Skeletal muscle tissue (tissue), 4 donors: ENCODE measurements around the gene ELMOD1. TPM values are rescaled to one million over a fixed set of nuclear protein-coding genes. Genes with fewer than 3 reads are reported as not detected.
A peak's percentile ranks its signal among the peaks of the same experiment; 100 is the strongest.
"Not testable (repeated sequence)": the region's sequence is repeated elsewhere in the genome, so short reads cannot be mapped to it uniquely, and the experiment has no call there.

Source experiments
- H3K27ac ChIP-seq: one replicate; pipeline ENCODE4 v1.7.0; 2013; ENCODE audit warnings: mild to moderate bottlenecking, low read depth, low read length, inconsistent platforms
- H3K27me3 ChIP-seq, 3 donors: one replicate each; pipeline ENCODE4 v1.7.0; 2013; ENCODE audit warnings: low read length in 3 of 3; ENCODE audit not compliant: control insufficient read depth in 3 of 3, insufficient read depth in 3 of 3
- H3K36me3 ChIP-seq, 3 donors: one replicate each; pipeline ENCODE4 v1.7.0; 2013; ENCODE audit warnings: low read length in 3 of 3; ENCODE audit not compliant: control insufficient read depth in 3 of 3, insufficient read depth in 3 of 3
- H3K4me1 ChIP-seq, 3 donors: one replicate each; pipeline ENCODE4 v1.7.0; 2013; ENCODE audit warnings: low read length in 3 of 3, mild to moderate bottlenecking in 3 of 3; ENCODE audit not compliant: control insufficient read depth in 3 of 3, insufficient read depth in 3 of 3
- H3K4me3 ChIP-seq, 3 donors: one replicate each; pipeline ENCODE4 v1.7.0; 2013; ENCODE audit warnings: low read length in 3 of 3
- H3K9ac ChIP-seq, 3 donors: one replicate each; pipeline ENCODE4 v1.7.0; 2013; ENCODE audit warnings: low read length in 3 of 3, mild to moderate bottlenecking in 3 of 3, moderate library complexity in 2 of 3, low read depth in 1 of 3
- H3K9me3 ChIP-seq, 3 donors: one replicate each; pipeline ENCODE4 v1.7.0; 2013; ENCODE audit warnings: low read length in 3 of 3; ENCODE audit not compliant: control insufficient read depth in 3 of 3
- total RNA-seq: library from RNA; depleted of rRNA; stranded (reverse); fragments of >200 nt; gene quantifications from one replicate; pipeline ENCODE4 v1.2.3, GENCODE V29; 2014
- donor health status: Osteomylitis.

The ELMOD1 gene
- total RNA-seq, 1 donor from 2014 or later, result 6.3 TPM

- H3K9ac ChIP-seq, result peak overlapping the region; percentile 77 to 91 (median 86)
- H3K27me3 ChIP-seq, result no peaks in the 10 kb centered on the region
- peak overlapping the region; percentile 97 to 100 (median 100) for H3K4me3 ChIP-seq
- peak overlapping the region; percentile 74 for H3K27ac ChIP-seq
- H3K9me3 ChIP-seq, result no peaks in the 10 kb centered on the region
- peaks cover 13 to 24% (median 14%) of the 10 kb centered on the region in 3 donors for H3K4me1 ChIP-seq
- H3K36me3 ChIP-seq, result no peaks in the 10 kb centered on the region
Measured at GRCh38 chr11:107564877-107565218, 26.1 kb upstream of the ELMOD1 start.

- peak within 1 kb of the TSS; percentile 77 to 91 (median 86) for H3K9ac ChIP-seq
Measured at GRCh38 chr11:107565219-107565937, 25.6 kb upstream of the ELMOD1 start, which contains the start of gene ALKBH8. TSS of gene ALKBH8 (minus strand) at chr11:107565735. CDS start at chr11:107560893, 4,842 bp downstream.

DNA sequence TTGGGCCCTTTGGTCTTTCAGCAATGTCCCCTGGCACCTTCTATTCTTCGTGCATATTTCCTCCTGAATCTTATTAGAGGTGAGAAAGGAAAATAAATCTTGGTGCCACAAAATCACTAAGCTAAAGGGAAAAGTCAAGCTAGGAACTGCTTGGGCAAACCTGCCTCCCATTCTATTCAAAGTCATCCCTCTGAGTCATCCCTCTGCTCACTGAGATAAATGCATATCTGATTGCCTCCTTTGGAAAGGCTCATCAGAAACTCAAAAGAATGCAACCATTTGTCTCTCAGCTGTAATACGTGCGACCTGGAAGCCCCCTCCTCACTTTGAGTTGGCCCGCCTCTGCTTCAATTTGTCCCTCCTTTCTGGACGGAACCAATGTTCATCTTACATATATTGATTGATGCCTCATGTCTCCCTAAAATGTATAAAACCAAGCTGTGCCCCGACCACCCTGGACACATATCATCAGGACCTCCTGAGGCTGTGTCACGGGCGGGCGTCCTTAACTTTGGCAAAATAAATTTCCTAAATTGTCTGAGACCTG, 24.9 kb upstream of the ELMOD1 start:
- peak overlapping the region; percentile 77 to 91 (median 86) for H3K9ac ChIP-seq
- not testable (repeated sequence) for H3K9me3 ChIP-seq, H3K27me3 ChIP-seq, H3K36me3 ChIP-seq
- peaks cover 13 to 24% (median 14%) of the 10 kb centered on the region in 3 donors for H3K4me1 ChIP-seq
- H3K27ac ChIP-seq, result peak overlapping the region; percentile 74
- H3K4me3 ChIP-seq, result peak overlapping the region; percentile 97 to 100 (median 100)

More at GRCh38 chr11:107565219-107565937, 25.6 kb upstream of the ELMOD1 start, which contains the start of gene ALKBH8:
- Histone ChIP-seq H3K27ac (peak within 1 kb of the TSS; percentile 74), H3K4me1 (peaks cover 13 to 24% (median 14%) of the 10 kb centered on the region in 3 donors), H3K36me3 (no peaks in the 10 kb centered on the region), H3K9me3 (no peaks in the 10 kb centered on the region), H3K27me3 (no peaks in the 10 kb centered on the region), H3K4me3 (peak within 1 kb of the TSS; percentile 97 to 100 (median 100))

DNA sequence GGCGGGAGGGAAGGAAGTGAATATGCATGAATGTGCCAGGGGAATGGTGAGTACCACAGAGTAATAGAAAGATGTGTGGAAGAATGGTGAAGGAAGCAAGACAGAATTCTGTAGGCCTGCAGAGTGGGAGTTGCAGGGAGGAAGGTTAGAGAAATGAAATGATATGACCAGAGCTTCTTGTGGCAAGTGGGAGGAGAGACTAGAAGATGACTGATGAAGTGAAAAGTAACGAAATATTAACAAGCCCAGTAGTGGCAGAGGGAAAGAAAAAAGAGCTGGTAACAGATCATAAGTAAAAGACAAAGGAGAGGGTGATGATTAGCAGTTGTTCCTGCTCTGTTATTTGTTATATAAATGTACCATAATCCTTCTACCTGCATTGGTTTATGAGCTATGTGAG, 24.4 kb upstream of the ELMOD1 start:
- Histone ChIP-seq H3K4me1 (peaks cover 13 to 24% (median 14%) of the 10 kb centered on the region in 3 donors), H3K27me3 (no peaks in the 10 kb centered on the region), H3K9me3 (no peaks in the 10 kb centered on the region), H3K36me3 (no peaks in the 10 kb centered on the region), H3K4me3 (no peak overlapping the region), H3K27ac (no peak overlapping the region), H3K9ac (no peak overlapping the region)

DNA sequence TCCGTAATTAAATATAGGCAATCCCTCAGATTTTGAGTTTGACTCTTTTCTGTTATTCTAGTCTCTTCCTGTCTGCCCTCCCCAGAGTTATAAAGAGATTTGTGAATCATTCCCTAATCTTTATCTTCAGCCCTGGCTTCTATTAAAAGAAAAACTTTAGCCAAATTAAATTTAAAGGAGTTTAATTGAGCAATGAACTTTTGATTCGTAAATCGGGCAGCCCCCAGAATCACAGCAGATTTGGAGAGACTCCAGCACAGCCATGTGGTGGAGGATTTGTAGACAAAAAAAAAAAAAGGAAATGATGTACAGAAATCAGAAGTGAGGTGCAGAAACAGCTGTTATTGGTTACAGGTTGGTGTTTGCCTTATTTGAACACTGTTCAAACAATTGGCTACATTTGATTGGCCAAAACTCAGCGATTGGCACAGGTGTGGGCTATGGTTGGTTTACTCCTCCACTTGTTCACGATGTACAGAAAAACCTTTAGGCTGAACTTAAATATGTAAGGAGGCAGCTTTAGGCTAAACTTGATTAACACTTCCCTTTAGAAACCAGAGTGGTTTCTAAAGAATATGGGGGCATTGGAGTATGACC, 23.1 kb upstream of the ELMOD1 start:
- Histone ChIP-seq H3K4me3 (no peak overlapping the region), H3K9ac (no peak overlapping the region), H3K27ac (no peak overlapping the region), H3K4me1 (peaks cover 13 to 24% (median 14%) of the 10 kb centered on the region in 3 donors), H3K27me3 (no peaks in the 10 kb centered on the region), H3K9me3 (no peaks in the 10 kb centered on the region), H3K36me3 (no peaks in the 10 kb centered on the region)

- no peaks in the 10 kb centered on the region for H3K9me3 ChIP-seq
- no peaks in the 10 kb centered on the region for H3K27me3 ChIP-seq
- peaks cover 0 to 13% (median 3%) of the 10 kb centered on the region in 3 donors for H3K4me1 ChIP-seq
- H3K27ac ChIP-seq, result no peak overlapping the region
- no peak overlapping the region for H3K9ac ChIP-seq
- no peaks in the 10 kb centered on the region for H3K36me3 ChIP-seq
- no peak overlapping the region for H3K4me3 ChIP-seq
Measured at GRCh38 chr11:107570015-107570414, 20.9 kb upstream of the ELMOD1 start.

DNA sequence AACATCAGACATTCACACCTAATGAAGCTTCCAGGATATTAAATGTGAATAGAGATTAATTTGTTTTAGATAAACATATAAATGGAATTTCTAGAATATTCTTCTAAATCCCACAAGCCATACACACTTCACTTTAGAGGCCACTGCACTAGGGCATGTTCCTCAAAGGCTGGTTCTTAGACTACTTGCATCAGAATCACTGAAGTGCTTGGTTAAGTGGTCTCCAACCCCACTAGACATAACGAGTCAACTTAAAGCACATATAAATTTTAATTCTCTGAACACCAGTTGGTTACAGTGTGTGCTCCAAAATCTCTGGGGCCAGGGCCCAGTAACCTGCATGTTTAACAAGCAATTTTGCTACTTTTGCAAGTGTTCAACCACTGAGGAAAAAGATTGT, 17.5 kb upstream of the ELMOD1 start:
- Histone ChIP-seq H3K36me3 (no peaks in the 10 kb centered on the region), H3K27ac (no peak overlapping the region), H3K27me3 (no peaks in the 10 kb centered on the region), H3K4me3 (no peak overlapping the region), H3K9ac (no peak overlapping the region), H3K9me3 (no peaks in the 10 kb centered on the region), H3K4me1 (no peaks in the 10 kb centered on the region)

- H3K36me3 ChIP-seq, H3K4me3 ChIP-seq, H3K27me3 ChIP-seq, H3K9ac ChIP-seq, H3K27ac ChIP-seq, H3K9me3 ChIP-seq, H3K4me1 ChIP-seq: not testable (repeated sequence)
Measured at GRCh38 chr11:107576497-107577345, 14.2 kb upstream of the ELMOD1 start.

DNA sequence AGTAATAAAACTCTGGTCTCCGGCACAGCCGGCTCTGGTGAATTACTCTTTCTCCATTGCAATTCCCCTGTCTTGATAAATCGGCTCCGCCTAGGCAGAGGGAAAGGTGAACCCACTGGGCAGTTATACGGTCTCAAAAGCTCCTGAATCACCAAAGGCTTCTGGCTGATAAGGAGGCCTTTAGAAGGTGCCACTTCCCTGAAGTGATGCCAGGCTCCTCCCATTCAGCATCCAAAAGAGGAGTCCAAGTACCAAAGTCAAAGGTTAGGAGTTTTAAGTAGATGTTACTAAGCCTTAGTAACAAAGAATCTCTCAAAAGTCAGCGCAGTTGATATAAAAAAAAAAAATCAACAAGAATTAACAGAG, 13.6 kb upstream of the ELMOD1 start:
- H3K27me3 ChIP-seq, result no peaks in the 10 kb centered on the region

More for the DNA sequence above, 13.6 kb upstream of the ELMOD1 start:
- Histone ChIP-seq H3K4me3 (no peak overlapping the region), H3K27ac (no peak overlapping the region), H3K36me3 (no peaks in the 10 kb centered on the region), H3K9ac (no peak overlapping the region), H3K9me3 (no peaks in the 10 kb centered on the region), H3K4me1 (no peaks in the 10 kb centered on the region)
